ENCODE measurements around the gene RPL5.

- TF ChIP-seq, protein P1, sequence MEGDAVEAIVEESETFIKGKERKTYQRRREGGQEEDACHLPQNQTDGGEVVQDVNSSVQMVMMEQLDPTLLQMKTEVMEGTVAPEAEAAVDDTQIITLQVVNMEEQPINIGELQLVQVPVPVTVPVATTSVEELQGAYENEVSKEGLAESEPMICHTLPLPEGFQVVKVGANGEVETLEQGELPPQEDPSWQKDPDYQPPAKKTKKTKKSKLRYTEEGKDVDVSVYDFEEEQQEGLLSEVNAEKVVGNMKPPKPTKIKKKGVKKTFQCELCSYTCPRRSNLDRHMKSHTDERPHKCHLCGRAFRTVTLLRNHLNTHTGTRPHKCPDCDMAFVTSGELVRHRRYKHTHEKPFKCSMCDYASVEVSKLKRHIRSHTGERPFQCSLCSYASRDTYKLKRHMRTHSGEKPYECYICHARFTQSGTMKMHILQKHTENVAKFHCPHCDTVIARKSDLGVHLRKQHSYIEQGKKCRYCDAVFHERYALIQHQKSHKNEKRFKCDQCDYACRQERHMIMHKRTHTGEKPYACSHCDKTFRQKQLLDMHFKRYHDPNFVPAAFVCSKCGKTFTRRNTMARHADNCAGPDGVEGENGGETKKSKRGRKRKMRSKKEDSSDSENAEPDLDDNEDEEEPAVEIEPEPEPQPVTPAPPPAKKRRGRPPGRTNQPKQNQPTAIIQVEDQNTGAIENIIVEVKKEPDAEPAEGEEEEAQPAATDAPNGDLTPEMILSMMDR (IDR thresholded peaks at IDR 0.05): no peak
- TF ChIP-seq POLR2A (IDR thresholded peaks at IDR 0.05): no peak
Measured at GRCh38 chr1:92839442-92839841, 7.6 kb downstream of the RPL5 start.

Data from lower leg skin (tissue), 3 donors.